Transverse colon (tissue), 4 donors: ENCODE results near the gene AP3S1. TPM values are rescaled to one million over a fixed set of nuclear protein-coding genes. Genes with fewer than 3 reads are reported as not detected.

Experiments
- DNase-seq: peaks from one replicate; pipeline ENCODE4 v3.0.0-alpha.2; 2019
- H3K27ac ChIP-seq, 4 donors: fragments of 200-600 bp; sonication (generic); 2 replicates each; pipeline ENCODE4 v1.5.1; 2016 to 2018; ENCODE audit warnings: inconsistent platforms in 4 of 4
- H3K27me3 ChIP-seq: fragments of 200-600 bp; sonication (generic); 2 replicates; pipeline ENCODE4 v1.5.1; 2017; ENCODE audit warnings: inconsistent platforms
- H3K36me3 ChIP-seq, 4 donors: fragments of 200-600 bp; sonication (generic); 2 replicates each; pipeline ENCODE4 v1.5.1; 2017 to 2019; ENCODE audit warnings: inconsistent platforms in 4 of 4
- H3K4me1 ChIP-seq, 4 donors: fragments of 200-600 bp; sonication (generic); 2 replicates each; pipeline ENCODE4 v1.5.1; 2017 to 2020; ENCODE audit warnings: inconsistent platforms in 4 of 4
- H3K4me3 ChIP-seq, 4 donors: fragments of 200-600 bp; sonication (generic); 1 replicate in 1 of 4; 2 replicates in 3 of 4; pipeline versions ENCODE4 v1.5.1 to v1.6.1; 2017 to 2019; ENCODE audit warnings: inconsistent platforms in 4 of 4
- H3K9me3 ChIP-seq, 2 donors: fragments of 200-600 bp; sonication (generic); 2 replicates each; pipeline ENCODE4 v1.5.1; 2017 to 2019; ENCODE audit warnings: inconsistent platforms in 2 of 2
- CTCF ChIP-seq, 5 experiments: fragments of 200-600 bp in 3 of 5; fragments of 450-650 bp in 2 of 5; sonication (generic) in 3 of 5; IDR thresholded peaks; 1 replicate in 2 of 5; 2 replicates in 3 of 5; pipeline ENCODE4 v1.5.1; 2016 to 2017; ENCODE audit warnings: antibody characterized with exemption in 5 of 5, inconsistent platforms in 3 of 5, mild to moderate bottlenecking in 2 of 5, moderate library complexity in 1 of 5
- EP300 ChIP-seq: sonication (generic); formaldehyde crosslinking; IDR thresholded peaks from one replicate; pipeline ENCODE4 v1.6.1; 2017; ENCODE audit warnings: antibody characterized with exemption, low read depth
- POLR2A ChIP-seq: fragments of 450-650 bp; IDR thresholded peaks from one replicate; pipeline ENCODE4 v1.6.1; 2016; ENCODE audit warnings: antibody characterized with exemption, mild to moderate bottlenecking, moderate library complexity
- POLR2AphosphoS5 ChIP-seq, 3 donors: sonication (generic); formaldehyde crosslinking; IDR thresholded peaks; one replicate each; pipeline ENCODE4 v1.6.1; 2016; ENCODE audit warnings: antibody characterized with exemption in 3 of 3
- WGBS, 2 donors: methylation state at CpG; one replicate each; pipeline ENCODE4 v1.1.5; 2018; ENCODE audit warnings: low coverage in 1 of 2; 5-methylcytosine and 5-hydroxymethylcytosine counted together
- in situ Hi-C, 4 donors: fragments of 200-750 bp; cut with MboI; loops; one replicate each; pipeline versions ENCODE4 v1.15.0 to v1.15.1; 2017; ENCODE audit warnings: low sequenced_read_pairs in 3 of 4, low pct_ligation_motif_present in 1 of 4, low pct_unique_long_range_greater_than_20kb in 1 of 4
- intact Hi-C: fragments of 100-400 bp; cut with DNase I; formaldehyde crosslinking; loops from one replicate; pipeline ENCODE4 v1.15.1; 2023; ENCODE audit warnings: low total_unique reads
- total RNA-seq, 4 donors: library from RNA; depleted of rRNA; stranded (reverse); fragments of >200 nt; gene quantifications; one replicate each; pipeline ENCODE4 v1.1.0, GENCODE V29; 2016

The AP3S1 gene
- total RNA-seq, 4 donors from 2014 or later = 54.2 to 258 (median 65.7) TPM

GRCh38 chr5:115941051-115941675, 99.4 kb downstream of the AP3S1 start:
- intact Hi-C loops = no loop called here
- 71 to 83% methylated on average over 6 to 9 of the region's 9 CpGs for WGBS, 2 donors
- no peak for TF ChIP-seq EP300
- no peak for TF ChIP-seq POLR2AphosphoS5 (IDR thresholded peaks at IDR 0.05)
- TF ChIP-seq CTCF (IDR thresholded peaks at IDR 0.05) = no peak
- no peak for TF ChIP-seq POLR2A
- no peak overlapping the region for H3K4me3 ChIP-seq
- no peak overlapping the region for H3K27ac ChIP-seq
- H3K27me3 ChIP-seq = no peaks in the 10 kb centered on the region
- no peaks in the 10 kb centered on the region for H3K9me3 ChIP-seq
- DNase-seq = no peak
- no peaks in the 10 kb centered on the region for H3K36me3 ChIP-seq
- in situ Hi-C loops = no loop called here
- no peaks in the 10 kb centered on the region for H3K4me1 ChIP-seq

GRCh38 chr5:115944501-115944900, 102.8 kb downstream of the AP3S1 start:
- no peak for DNase-seq
- WGBS, 2 donors = 78 to 79% methylated on average over 2 to 3 of the region's 3 CpGs
- Histone ChIP-seq H3K4me3 (no peak overlapping the region), H3K9me3 (no peaks in the 10 kb centered on the region), H3K27me3 (no peaks in the 10 kb centered on the region), H3K27ac (no peak overlapping the region), H3K4me1 (no peaks in the 10 kb centered on the region), H3K36me3 (no peaks in the 10 kb centered on the region)
- TF ChIP-seq POLR2AphosphoS5 (IDR thresholded peaks at IDR 0.05) (no peak), POLR2A (no peak), EP300 (no peak), CTCF (IDR thresholded peaks at IDR 0.05) (no peak)
- intact Hi-C loops (no loop called here), in situ Hi-C loops (no loop called here)

DNA sequence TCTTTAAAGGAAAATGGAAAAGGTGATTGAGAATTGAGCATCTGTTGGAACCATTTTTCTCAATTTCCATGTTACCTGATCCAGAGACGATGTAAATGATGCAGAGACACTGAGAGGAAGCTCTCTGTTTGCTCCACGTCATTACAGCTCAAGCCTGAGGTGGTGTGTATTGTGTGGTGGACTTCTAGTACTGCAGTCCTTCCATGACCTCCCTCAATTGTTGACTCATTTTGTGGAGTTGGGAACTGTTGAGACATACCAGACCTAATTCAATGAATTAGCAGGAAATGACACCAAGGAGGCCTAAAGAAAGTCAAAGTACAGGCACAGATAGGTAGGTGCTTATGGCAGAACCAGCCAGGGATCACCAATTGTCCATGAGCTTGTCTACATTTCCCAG, 104.9 kb downstream of the AP3S1 start:
- H3K4me3 ChIP-seq = no peak overlapping the region
- no peak for DNase-seq
- intact Hi-C loops = no loop called here
- H3K27me3 ChIP-seq = no peaks in the 10 kb centered on the region
- in situ Hi-C loops = no loop called here
- no peak for TF ChIP-seq POLR2A
- no peak for TF ChIP-seq CTCF (IDR thresholded peaks at IDR 0.05)
- no peak for TF ChIP-seq POLR2AphosphoS5 (IDR thresholded peaks at IDR 0.05)
- TF ChIP-seq EP300 = no peak
- H3K9me3 ChIP-seq = no peaks in the 10 kb centered on the region
- no peaks in the 10 kb centered on the region for H3K4me1 ChIP-seq
- no peak overlapping the region for H3K27ac ChIP-seq
- H3K36me3 ChIP-seq = no peaks in the 10 kb centered on the region
- WGBS, 2 donors = 83 to 85% methylated on average over 1 to 2 of the region's 2 CpGs

- Histone ChIP-seq H3K27ac (no peak overlapping the region), H3K36me3 (no peaks in the 10 kb centered on the region), H3K4me3 (no peak overlapping the region), H3K4me1 (no peaks in the 10 kb centered on the region), H3K9me3 (no peaks in the 10 kb centered on the region), H3K27me3 (no peaks in the 10 kb centered on the region)
- in situ Hi-C loops = no loop called here
- intact Hi-C loops = no loop called here
- DNase-seq = no peak
- TF ChIP-seq EP300 (no peak), POLR2A (no peak), CTCF (IDR thresholded peaks at IDR 0.05) (no peak), POLR2AphosphoS5 (IDR thresholded peaks at IDR 0.05) (no peak)
- WGBS, 2 donors = 72 to 79% methylated on average over 2 of the region's 2 CpGs
These were observed 105.5 kb downstream of the AP3S1 start for GRCh38 chr5:115947260-115947659.
